B cell (primary cell): ENCODE data around the gene GHDC. TPM values are rescaled to one million over a fixed set of nuclear protein-coding genes. Genes with fewer than 3 reads are reported as not detected.

Experiments used
- ATAC-seq: fragments of 200-7000 bp; cut with Tn5 transposase; one replicate; pipeline ENCODE4 v1.10.0; 2021; ENCODE audit warnings: low read depth, mild to moderate bottlenecking, moderate number of reproducible peaks, moderate library complexity
- CTCF ChIA-PET: fragments of 350-600 bp; sonication (Branson Sonifier 250); formaldehyde crosslinking; loops from one replicate; lab custom pipeline; 2021; ENCODE audit warnings: antibody characterized with exemption, inconsistent platforms; lab: Charles Lee
- POLR2A ChIA-PET: fragments of 350-600 bp; sonication (Branson Sonifier 250); formaldehyde crosslinking; loops from one replicate; lab custom pipeline; 2021; ENCODE audit warnings: antibody characterized with exemption; lab: Charles Lee
- DNase-seq: peaks from one replicate; pipeline ENCODE4 v3.0.0; 2013
- H2AFZ ChIP-seq: 2 replicates; pipeline ENCODE4 v1.6.1; 2012; ENCODE audit warnings: mild to moderate bottlenecking, low read depth, low read length; ENCODE audit not compliant: insufficient read depth, poor library complexity, severe bottlenecking
- H3K27ac ChIP-seq, 2 donors: 1 replicate in 1 of 2; 2 replicates in 1 of 2; pipeline ENCODE4 v1.5.1; 2012 to 2013; ENCODE audit warnings: low read length in 2 of 2, mild to moderate bottlenecking in 2 of 2, moderate library complexity in 1 of 2
- H3K27me3 ChIP-seq, 4 experiments: fragments of 200-600 bp in 1 of 4; sonication (generic) in 1 of 4; replicated peaks in 1 of 4; 1 replicate in 2 of 4; 2 replicates in 2 of 4; pipeline versions ENCODE4 v1.6.1 to v1.7.0; 2013 to 2016; ENCODE audit warnings: low read length in 3 of 4, mild to moderate bottlenecking in 2 of 4, mixed read lengths in 1 of 4, moderate library complexity in 1 of 4; ENCODE audit not compliant: insufficient read depth in 4 of 4, control insufficient read depth in 3 of 4; ENCODE audit errors: control extremely low read depth in 1 of 4
- H3K36me3 ChIP-seq, 2 experiments: replicated peaks in 1 of 2; 1 replicate in 1 of 2; 2 replicates in 1 of 2; pipeline versions ENCODE4 v1.6.1 to v1.7.1; 2013; ENCODE audit warnings: low read length in 1 of 2; ENCODE audit not compliant: insufficient read depth in 2 of 2, control insufficient read depth in 1 of 2; ENCODE audit errors: control extremely low read depth in 1 of 2, extremely low read depth in 1 of 2
- H3K4me1 ChIP-seq, 2 donors: fragments of 200-600 bp in 1 of 2; sonication (generic) in 1 of 2; 1 replicate in 1 of 2; 2 replicates in 1 of 2; pipeline versions ENCODE4 v1.5.1 to v1.6.1; 2013 to 2017; ENCODE audit warnings: low read length in 2 of 2; ENCODE audit not compliant: control insufficient read depth in 2 of 2, insufficient read depth in 2 of 2
- H3K4me2 ChIP-seq: replicated peaks from 2 replicates; pipeline ENCODE3; 2012; ENCODE audit warnings: mild to moderate bottlenecking, low read depth, low read length; ENCODE audit not compliant: poor library complexity, severe bottlenecking
- H3K4me3 ChIP-seq, 5 experiments: fragments of 200-600 bp in 1 of 5; sonication (generic) in 1 of 5; 1 replicate in 3 of 5; 2 replicates in 2 of 5; pipeline versions ENCODE4 v1.5.1 to v1.7.0; 2011 to 2016; ENCODE audit warnings: low read length in 4 of 5, mild to moderate bottlenecking in 4 of 5, low read depth in 2 of 5, control low read depth in 1 of 5, moderate library complexity in 1 of 5; ENCODE audit not compliant: insufficient read depth in 1 of 5; ENCODE audit errors: control extremely low read depth in 1 of 5, extremely low read depth in 1 of 5
- H3K79me2 ChIP-seq: fragments of 200-600 bp; sonication (generic); one replicate; pipeline ENCODE4 v1.6.0; 2016; ENCODE audit warnings: low read length; ENCODE audit not compliant: control insufficient read depth, insufficient read depth
- H3K9ac ChIP-seq: fragments of 200-600 bp; sonication (generic); 2 replicates; pipeline ENCODE4 v1.6.1; 2017; ENCODE audit warnings: mild to moderate bottlenecking, low read length, moderate library complexity
- H3K9me3 ChIP-seq, 3 donors: one replicate each; pipeline versions ENCODE4 v1.6.1 to v1.7.1; 2013; ENCODE audit warnings: low read length in 2 of 3; ENCODE audit not compliant: control insufficient read depth in 2 of 3, insufficient read depth in 1 of 3; ENCODE audit errors: control extremely low read depth in 1 of 3
- H4K20me1 ChIP-seq: 2 replicates; pipeline ENCODE4 v1.6.0; 2012; ENCODE audit warnings: mild to moderate bottlenecking, low read length; ENCODE audit not compliant: insufficient read depth, control insufficient read depth, poor library complexity, severe bottlenecking
- H3K27ac Mint-ChIP-seq: one replicate; pipeline ENCODE4 v1.8.0; 2021; ENCODE audit warnings: mixed read lengths
- H3K27me3 Mint-ChIP-seq: one replicate; pipeline ENCODE4 v1.8.0; 2021; ENCODE audit warnings: mixed read lengths
- H3K4me1 Mint-ChIP-seq: one replicate; pipeline ENCODE4 v1.8.0; 2021; ENCODE audit warnings: mixed read lengths
- H3K4me3 Mint-ChIP-seq: one replicate; pipeline ENCODE4 v1.8.0; 2021; ENCODE audit warnings: mixed read lengths
- H3K9me3 Mint-ChIP-seq: one replicate; pipeline ENCODE4 v1.8.0; 2022; ENCODE audit warnings: mixed read lengths; ENCODE audit not compliant: insufficient read depth
- CTCF ChIP-seq: fragments of 200-600 bp; IDR thresholded peaks from one replicate; pipeline ENCODE4 v1.8.0; 2022; ENCODE audit warnings: antibody characterized with exemption, mild to moderate bottlenecking
- EZH2 ChIP-seq: IDR thresholded peaks from 2 replicates; pipeline ENCODE4 v1.6.1; 2012; ENCODE audit warnings: borderline replicate concordance, low read depth, mild to moderate bottlenecking, moderate library complexity, low read length; ENCODE audit not compliant: insufficient read depth, poor library complexity, severe bottlenecking
- WGBS: methylation state at CpG from one replicate; pipeline ENCODE4 v1.1.5; 2013; ENCODE audit warnings: missing lambda C conversion rate; ENCODE audit not compliant: insufficient coverage; 5-methylcytosine and 5-hydroxymethylcytosine counted together
- intact Hi-C: fragments of 100-400 bp; cut with micrococcal nuclease; formaldehyde crosslinking; loops from one replicate; pipeline ENCODE4 v1.10.0; 2022
- polyA plus RNA-seq: library from polyadenylated mRNA; depleted of rRNA; stranded (reverse); fragments of >200 nt; gene quantifications from 2 replicates; pipeline ENCODE4 v1.2.3, GENCODE V29; 2012
- total RNA-seq, 2 donors: library from RNA; stranded (reverse); fragments of 120-200 nt in 1 of 2; gene quantifications; 1 replicate in 1 of 2; 2 replicates in 1 of 2; pipeline versions ENCODE4 v1.2.3 to v1.2.4, GENCODE V29; 2013 to 2022

Gene GHDC
- total and polyA plus RNA-seq, 2 donors (not counting 1 experiment from before 2014, with no cell fraction given), result 41.5 to 65.4 TPM

GRCh38 chr17:42227849-42228700 is 33.8 kb upstream of the GHDC start:
- Mint-ChIP-seq H3K27ac (no peak overlapping the region), H3K9me3 (no peaks in the 10 kb centered on the region), H3K4me3 (no peak overlapping the region), H3K4me1 (no peaks in the 10 kb centered on the region), H3K27me3 (no peaks in the 10 kb centered on the region)
- intact Hi-C loops, result loop anchor here (10.0 kb wide), 1 partner anchor 47 kb away; the partner anchor contains the start of gene STAT5B
- ChIA-PET CTCF (no interaction called here), POLR2A (no interaction called here)
- Histone ChIP-seq H3K36me3 (peaks cover 12 to 32% of the 10 kb centered on the region in 2 experiments), H3K9me3 (no peaks in the 10 kb centered on the region), H3K4me2 (no peak overlapping the region), H3K4me1 (no peaks in the 10 kb centered on the region), H4K20me1 (peaks cover 6% of the 10 kb centered on the region), H3K4me3 (no peak overlapping the region), H2AFZ (no peak overlapping the region), H3K27me3 (no peaks in the 10 kb centered on the region), H3K9ac (no peak overlapping the region), H3K27ac (no peak overlapping the region), H3K79me2 (peaks cover under 1% of the 10 kb centered on the region)
- TF ChIP-seq CTCF, result no peak
- no peak for TF ChIP-seq EZH2
- 93% methylated on average over 10 of the region's 11 CpGs for WGBS
- ATAC-seq, result no peak
- no peak for DNase-seq

GRCh38 chr17:42225646-42226045 is 31.4 kb upstream of the GHDC start:
- Mint-ChIP-seq H3K27ac (no peak overlapping the region), H3K4me3 (no peak overlapping the region), H3K4me1 (no peaks in the 10 kb centered on the region), H3K9me3 (no peaks in the 10 kb centered on the region), H3K27me3 (no peaks in the 10 kb centered on the region)
- H3K27me3 ChIP-seq, result no peaks in the 10 kb centered on the region
- H2AFZ ChIP-seq, result no peak overlapping the region
- no CpG with 5 or more reads among the region's 5 CpGs for WGBS
- H3K27ac ChIP-seq, result no peak overlapping the region
- no peak overlapping the region for H3K9ac ChIP-seq
- no peak overlapping the region for H3K4me3 ChIP-seq
- H4K20me1 ChIP-seq, result peaks cover 6% of the 10 kb centered on the region
- no peak overlapping the region for H3K4me2 ChIP-seq
- DNase-seq, result no peak
- peaks cover 20 to 44% of the 10 kb centered on the region in 2 experiments for H3K36me3 ChIP-seq
- H3K4me1 ChIP-seq, result no peaks in the 10 kb centered on the region
- ChIA-PET POLR2A (no interaction called here), CTCF (no interaction called here)
- TF ChIP-seq EZH2 (no peak), CTCF (no peak)
- intact Hi-C loops, result loop anchor here (10.0 kb wide), 1 partner anchor 49 kb away; the partner anchor contains the start of gene STAT5B
- no peaks in the 10 kb centered on the region for H3K79me2 ChIP-seq
- no peaks in the 10 kb centered on the region for H3K9me3 ChIP-seq
- no peak for ATAC-seq
